PC-3 (cell line): Measurements from ENCODE around the gene MAEA. TPM values are rescaled to one million over a fixed set of nuclear protein-coding genes. Genes with fewer than 3 reads are reported as not detected.

Experiments
- ATAC-seq: fragments of 200-7000 bp; cut with Tn5 transposase; 2 replicates; pipeline ENCODE4 v1.9.1; 2020; ENCODE audit warnings: mild to moderate bottlenecking, moderate library complexity
- BruUV-seq: library from RNA; stranded (reverse); fragments of 400-500 nt; replicated peaks from 2 replicates; lab custom pipeline; 2021; lab: Mats Ljungman, UMichigan
- CTCF ChIA-PET: fragments of 300-600 bp; sonication (Branson Sonifier 250); formaldehyde crosslinking; loops from one replicate; lab custom pipeline; 2022; ENCODE audit warnings: antibody characterized with exemption; lab: Charles Lee
- POLR2A ChIA-PET: fragments of 300-600 bp; sonication (Branson Sonifier 250); formaldehyde crosslinking; loops from one replicate; lab custom pipeline; 2022; ENCODE audit warnings: antibody characterized with exemption; ENCODE audit not compliant: unreplicated experiment; lab: Charles Lee
- DNase-seq: peaks from one replicate; pipeline ENCODE4 v3.0.0-alpha.2; 2015
- H2AFZ ChIP-seq: fragments of 300-600 bp; sonication (generic); 2 replicates; pipeline ENCODE4 v1.6.0; 2016; ENCODE audit warnings: antibody characterized with exemption, low read length
- H3F3A ChIP-seq: fragments of 300-600 bp; sonication (generic); one replicate; pipeline ENCODE4 v1.6.0; 2017; ENCODE audit warnings: antibody characterized with exemption, low read length, control low read depth, mild to moderate bottlenecking; ENCODE audit not compliant: unreplicated experiment
- H3K27ac ChIP-seq: fragments of 300-600 bp; sonication (generic); 2 replicates; pipeline ENCODE4 v1.5.1; 2016; ENCODE audit warnings: mild to moderate bottlenecking, low read length
- H3K27me3 ChIP-seq: fragments of 300-600 bp; sonication (generic); 2 replicates; pipeline ENCODE4 v1.6.1; 2016; ENCODE audit warnings: low read length, mixed read lengths
- H3K36me3 ChIP-seq: fragments of 300-600 bp; sonication (generic); 2 replicates; pipeline ENCODE4 v1.6.1; 2016; ENCODE audit warnings: low read depth, mixed run types, low read length, mixed read lengths
- H3K4me1 ChIP-seq: fragments of 300-600 bp; sonication (generic); 2 replicates; pipeline ENCODE4 v1.5.1; 2016; ENCODE audit warnings: low read length; ENCODE audit not compliant: insufficient read depth
- H3K4me2 ChIP-seq: fragments of 300-600 bp; sonication (generic); 2 replicates; pipeline ENCODE4 v1.6.0; 2016; ENCODE audit warnings: low read length
- H3K4me3 ChIP-seq: fragments of 300-600 bp; sonication (generic); 2 replicates; pipeline ENCODE4 v1.5.1; 2016; ENCODE audit warnings: mild to moderate bottlenecking, low read length, mixed read lengths
- H3K79me2 ChIP-seq: fragments of 300-600 bp; sonication (generic); 2 replicates; pipeline ENCODE4 v1.6.1; 2017; ENCODE audit warnings: low read length, mixed read lengths
- H3K9ac ChIP-seq: fragments of 300-600 bp; sonication (generic); 2 replicates; pipeline ENCODE4 v1.6.0; 2016; ENCODE audit warnings: mild to moderate bottlenecking, low read length
- H3K9me2 ChIP-seq: fragments of 300-600 bp; sonication (generic); replicated peaks from 2 replicates; pipeline ENCODE4 v1.6.1; 2016; ENCODE audit warnings: mixed run types, low read length, mixed read lengths
- H3K9me3 ChIP-seq: fragments of 300-600 bp; sonication (generic); 2 replicates; pipeline ENCODE4 v1.6.1; 2016; ENCODE audit warnings: low read length, mixed read lengths
- H4K20me1 ChIP-seq: fragments of 300-600 bp; sonication (generic); 2 replicates; pipeline ENCODE4 v1.6.1; 2016; ENCODE audit warnings: low read length, mixed read lengths
- CTCF ChIP-seq: fragments of 300-600 bp; sonication (generic); conservative IDR thresholded peaks from 2 replicates; pipeline ENCODE4 v1.5.1; 2017; ENCODE audit warnings: antibody characterized with exemption, low read depth, mild to moderate bottlenecking, low read length
- EZH2 ChIP-seq: fragments of 300-600 bp; sonication (generic); IDR thresholded peaks from one replicate; pipeline ENCODE4 v1.6.1; 2017; ENCODE audit warnings: antibody characterized with exemption, mild to moderate bottlenecking, low read length; ENCODE audit not compliant: unreplicated experiment
- EZH2phosphoT487 ChIP-seq: fragments of 300-600 bp; sonication (generic); IDR thresholded peaks from 2 replicates; pipeline ENCODE4 v1.6.1; 2018; ENCODE audit warnings: mild to moderate bottlenecking, antibody characterized with exemption, low read length, borderline replicate concordance
- intact Hi-C: fragments of 100-400 bp; cut with micrococcal nuclease; formaldehyde crosslinking; loops from 2 replicates; pipeline ENCODE4 v1.9.0; 2023
- total RNA-seq: library from RNA; depleted of rRNA; stranded (reverse); fragments of >200 nt; gene quantifications from 2 replicates; pipeline ENCODE4 v1.2.3, GENCODE V29; 2014

The MAEA gene
- total RNA-seq, 1 experiment from 2014 or later = 48.1 TPM

DNA sequence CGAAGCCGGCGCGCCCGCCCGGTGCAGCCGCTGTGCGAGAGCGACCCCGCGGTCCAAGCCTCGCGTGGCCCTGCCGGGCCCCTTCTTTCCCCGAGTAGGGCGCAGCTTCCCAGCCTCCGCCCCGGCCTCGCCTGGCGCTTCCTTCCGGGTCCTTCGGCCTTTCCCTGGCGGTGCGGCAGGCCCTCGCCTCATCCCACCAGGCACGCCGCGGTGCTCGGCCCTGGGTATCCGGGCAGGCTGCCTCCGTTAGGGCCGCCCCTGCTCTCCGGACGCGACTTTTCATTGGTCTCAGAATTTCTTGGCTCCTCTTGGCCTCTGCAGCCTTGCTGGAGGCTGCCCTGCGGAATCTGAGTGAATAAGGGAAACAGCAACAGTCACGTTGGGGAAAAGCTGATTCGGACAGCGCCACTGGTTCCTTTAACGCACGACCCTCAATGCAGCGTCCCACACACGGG, 57.7 kb downstream of the MAEA start:
- CTCF ChIA-PET = no interaction called here
- H3K27ac ChIP-seq = peak overlapping the region; percentile 80
- no peaks in the 10 kb centered on the region for H3K9me3 ChIP-seq
- H3K4me3 ChIP-seq = peak overlapping the region; percentile 73
- H3F3A ChIP-seq = no peaks in the 10 kb centered on the region
- peaks cover 34% of the 10 kb centered on the region for H3K79me2 ChIP-seq
- H2AFZ ChIP-seq = peak overlapping the region; percentile 66
- peak overlapping the region; percentile 90 for H3K4me2 ChIP-seq
- POLR2A ChIA-PET = interaction anchor here (0.7 kb wide), 1 partner anchor 99 kb away, joined by 3 read pairs; the partner anchor contains the start of gene CTBP1
- DNase-seq (peak; percentile 55), ATAC-seq (peak; percentile 35)
- TF ChIP-seq EZH2 (no peak), CTCF (no peak), EZH2phosphoT487 (no peak)
- H3K27me3 ChIP-seq = no peaks in the 10 kb centered on the region
- no TSS peak for BruUV-seq
- no peaks in the 10 kb centered on the region for H3K9me2 ChIP-seq
- peak overlapping the region; percentile 85 for H3K9ac ChIP-seq
- peaks cover 35% of the 10 kb centered on the region for H3K4me1 ChIP-seq
- no peaks in the 10 kb centered on the region for H4K20me1 ChIP-seq
- intact Hi-C loops = loop anchor here (5.0 kb wide), 1 partner anchor 60 kb away; the partner anchor contains the start of gene MAEA
- H3K36me3 ChIP-seq = no peaks in the 10 kb centered on the region

DNA sequence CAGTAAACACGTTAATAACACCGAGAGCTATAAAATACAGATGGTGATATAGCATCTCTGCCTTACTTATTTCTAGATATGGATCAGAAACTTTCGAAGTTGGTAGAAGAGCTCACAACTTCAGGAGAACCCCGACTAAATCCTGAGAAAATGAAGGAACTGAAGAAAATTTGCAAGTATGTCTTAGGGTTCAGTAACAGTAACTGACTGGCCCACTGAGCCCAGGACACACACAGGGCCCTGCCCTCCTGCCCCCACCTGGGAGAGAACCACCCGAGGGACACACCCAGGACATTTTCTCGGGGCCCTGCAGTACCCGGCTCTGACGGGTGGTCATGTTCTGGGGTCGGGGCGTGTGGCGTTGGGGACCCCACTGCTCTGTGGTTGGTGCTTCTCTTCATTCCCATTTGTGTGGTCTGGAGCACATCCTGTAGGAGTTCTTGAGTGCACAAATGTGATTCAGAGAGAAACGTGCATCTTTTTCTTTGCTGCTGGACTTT, 58.4 kb downstream of the MAEA start:
- POLR2A ChIA-PET = no interaction called here
- TSS peak; percentile 84 for BruUV-seq
- peak overlapping the region; percentile 90 for H3K4me2 ChIP-seq
- peaks cover 35% of the 10 kb centered on the region for H3K4me1 ChIP-seq
- H3K9me2 ChIP-seq = no peaks in the 10 kb centered on the region
- H3K79me2 ChIP-seq = peaks cover 34% of the 10 kb centered on the region
- ATAC-seq = no peak
- H2AFZ ChIP-seq = peak overlapping the region; percentile 64
- H3F3A ChIP-seq = no peaks in the 10 kb centered on the region
- intact Hi-C loops = loop anchor here (5.0 kb wide), 1 partner anchor 61 kb away; the partner anchor contains the start of gene MAEA
- H3K27me3 ChIP-seq = no peaks in the 10 kb centered on the region
- no peak for DNase-seq
- no peaks in the 10 kb centered on the region for H4K20me1 ChIP-seq
- peak overlapping the region; percentile 85 for H3K9ac ChIP-seq
- CTCF ChIA-PET = no interaction called here
- peak overlapping the region; percentile 80 for H3K27ac ChIP-seq
- H3K4me3 ChIP-seq = peak overlapping the region; percentile 73
- no peaks in the 10 kb centered on the region for H3K36me3 ChIP-seq
- H3K9me3 ChIP-seq = no peaks in the 10 kb centered on the region
- TF ChIP-seq EZH2phosphoT487 (no peak), EZH2 (no peak), CTCF (no peak)

DNA sequence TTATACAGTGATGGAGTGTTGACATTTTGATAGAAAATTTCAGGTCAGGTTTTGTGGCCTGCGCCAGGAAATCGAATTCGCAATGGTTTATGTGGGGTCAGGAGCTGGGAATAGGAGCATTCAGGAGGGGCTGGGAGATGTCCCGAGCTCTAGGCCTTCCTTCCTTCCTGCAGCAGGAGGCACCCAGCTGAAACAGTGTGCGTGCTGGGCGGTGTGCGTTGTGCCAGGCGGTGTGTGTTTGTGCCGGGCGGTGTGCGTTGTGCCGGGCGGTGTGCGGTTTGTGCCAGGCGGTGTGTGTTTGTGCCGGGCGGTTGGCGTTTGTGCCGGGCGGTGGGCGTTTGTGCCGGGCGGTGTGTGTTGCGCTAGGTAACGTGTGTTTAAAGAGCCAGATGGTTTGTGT, 59.1 kb downstream of the MAEA start:
- peak overlapping the region; percentile 80 for H3K27ac ChIP-seq
- no peaks in the 10 kb centered on the region for H4K20me1 ChIP-seq
- H3K4me2 ChIP-seq = peak overlapping the region; percentile 90
- peaks cover 34% of the 10 kb centered on the region for H3K79me2 ChIP-seq
- peak overlapping the region; percentile 85 for H3K9ac ChIP-seq
- CTCF ChIA-PET = interaction anchor here (0.7 kb wide), 1 partner anchor 217 kb away, joined by 3 read pairs; no protein-coding TSS in a partner anchor
- no TSS peak for BruUV-seq
- no peaks in the 10 kb centered on the region for H3K9me3 ChIP-seq
- POLR2A ChIA-PET = no interaction called here
- H3K27me3 ChIP-seq = no peaks in the 10 kb centered on the region
- DNase-seq (no peak), ATAC-seq (no peak)
- peaks cover 35% of the 10 kb centered on the region for H3K4me1 ChIP-seq
- intact Hi-C loops = loop anchor here (5.0 kb wide), 1 partner anchor 61 kb away; the partner anchor contains the start of gene MAEA
- H3F3A ChIP-seq = no peaks in the 10 kb centered on the region
- H2AFZ ChIP-seq = peak overlapping the region; percentile 64
- TF ChIP-seq EZH2 = no peak
- TF ChIP-seq CTCF = no peak
- no peak for TF ChIP-seq EZH2phosphoT487
- H3K4me3 ChIP-seq = peak overlapping the region; percentile 73
- H3K36me3 ChIP-seq = no peaks in the 10 kb centered on the region
- no peaks in the 10 kb centered on the region for H3K9me2 ChIP-seq
